NCI-H2196 treated with DMSO at 0.1 percent for 48 hours (cell line): Measurements from ENCODE around the gene INTS3.
"Not testable (repeated sequence)": the region's sequence is repeated elsewhere in the genome, so short reads cannot be mapped to it uniquely, and the experiment has no call there.

Experiments used
- DNase-seq: peaks from one replicate; lab custom pipeline; 2025; ENCODE audit not compliant: unreplicated experiment; lab: John Stamatoyannopoulos, UW

INTS3 gene

GRCh38 chr1:153776845-153777370, 49.1 kb downstream of the INTS3 start:
- no peak for DNase-seq

GRCh38 chr1:153777648-153778047, 49.8 kb downstream of the INTS3 start:
- no peak for DNase-seq

- no peak for DNase-seq
Measured at GRCh38 chr1:153778051-153778823, 50.4 kb downstream of the INTS3 start.

- DNase-seq: no peak
Measured at GRCh38 chr1:153778824-153779519, 51.1 kb downstream of the INTS3 start.

- no peak for DNase-seq
Measured at GRCh38 chr1:153779781-153780541, 52.1 kb downstream of the INTS3 start.

- DNase-seq: no peak
Measured at GRCh38 chr1:153780551-153780950, 52.7 kb downstream of the INTS3 start.

- DNase-seq: not testable (repeated sequence)
Measured at GRCh38 chr1:153782648-153783047, 54.8 kb downstream of the INTS3 start.

- DNase-seq: peak; percentile 79
Measured at GRCh38 chr1:153783233-153784190, 55.7 kb downstream of the INTS3 start.

GRCh38 chr1:153786038-153786790, 58.4 kb downstream of the INTS3 start:
- DNase-seq: no peak

GRCh38 chr1:153789478-153790034, 61.7 kb downstream of the INTS3 start:
- DNase-seq: no peak

GRCh38 chr1:153790313-153790965, 62.6 kb downstream of the INTS3 start:
- no peak for DNase-seq

- DNase-seq: no peak
Measured at GRCh38 chr1:153790966-153791647, 63.3 kb downstream of the INTS3 start.

- DNase-seq: no peak
Measured at GRCh38 chr1:153791648-153792253, 63.9 kb downstream of the INTS3 start.

- DNase-seq: no peak
Measured at GRCh38 chr1:153792631-153793041, 64.8 kb downstream of the INTS3 start.

GRCh38 chr1:153793261-153793972, 65.6 kb downstream of the INTS3 start:
- no peak for DNase-seq

GRCh38 chr1:153793973-153794615, 66.2 kb downstream of the INTS3 start:
- DNase-seq: no peak
